DMS79 treated with DMSO at 0.1 percent for 48 hours (cell line): ENCODE measurements around the gene NUMB.

Experiments
- DNase-seq: peaks from one replicate; lab custom pipeline; 2025; lab: John Stamatoyannopoulos, UW

The NUMB gene

DNA sequence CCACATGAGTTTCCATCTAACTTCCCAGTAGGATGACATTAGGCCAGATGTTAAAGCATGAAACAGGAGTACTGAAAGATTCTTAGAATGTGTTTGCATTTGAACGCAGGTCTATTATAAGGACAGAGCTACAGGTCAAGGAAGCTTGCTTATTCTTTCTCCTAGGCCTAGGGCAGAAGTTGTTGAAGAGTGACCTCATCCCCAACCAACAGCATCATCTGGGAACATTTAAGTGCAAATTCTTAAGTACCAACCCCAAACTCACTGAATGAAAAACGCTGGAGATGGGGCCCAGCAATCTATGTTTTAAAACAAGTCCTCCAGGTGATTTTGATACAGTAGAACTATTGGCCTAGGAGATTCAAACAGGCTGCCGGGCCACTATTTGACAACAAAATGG, 168.6 kb downstream of the NUMB start:
- no peak for DNase-seq

DNA sequence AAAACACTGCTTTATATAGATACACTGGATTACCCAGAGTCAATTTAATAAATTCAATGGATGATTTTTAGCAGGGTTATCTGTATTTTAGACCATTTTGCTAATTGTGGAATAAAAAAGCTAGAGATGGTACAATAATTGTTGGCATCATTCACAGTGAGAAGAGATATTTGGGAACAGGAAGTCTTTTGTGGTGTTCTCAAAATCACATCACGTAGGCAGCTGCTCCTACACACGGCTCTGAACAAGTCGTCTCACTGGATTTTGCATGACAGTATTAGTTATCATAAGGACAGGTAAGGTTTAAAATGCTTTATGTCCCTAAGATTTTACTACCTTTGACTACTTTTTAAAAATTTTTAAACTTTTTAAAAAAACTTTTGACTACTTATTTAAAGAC, 169.0 kb downstream of the NUMB start:
- no peak for DNase-seq

DNA sequence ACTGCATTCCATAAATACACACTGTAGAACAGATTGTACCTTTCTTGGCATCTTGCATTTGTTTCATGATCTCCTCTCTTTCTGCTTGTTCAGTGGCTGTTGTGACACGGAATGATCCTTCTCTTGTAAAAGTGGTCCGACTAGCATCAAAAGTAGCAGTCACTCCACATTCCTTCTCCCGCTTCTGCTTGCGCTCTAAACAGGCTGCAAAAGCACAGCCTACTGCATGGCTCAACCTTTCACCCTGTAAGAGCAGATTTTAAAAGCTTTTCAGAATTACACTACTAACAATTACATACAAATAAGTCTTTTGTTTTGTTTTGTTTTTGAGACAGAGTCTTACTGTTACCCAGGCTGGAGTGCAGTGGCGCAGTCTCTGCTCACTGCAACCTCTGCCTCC, 171.3 kb downstream of the NUMB start:
- DNase-seq: no peak

DNA sequence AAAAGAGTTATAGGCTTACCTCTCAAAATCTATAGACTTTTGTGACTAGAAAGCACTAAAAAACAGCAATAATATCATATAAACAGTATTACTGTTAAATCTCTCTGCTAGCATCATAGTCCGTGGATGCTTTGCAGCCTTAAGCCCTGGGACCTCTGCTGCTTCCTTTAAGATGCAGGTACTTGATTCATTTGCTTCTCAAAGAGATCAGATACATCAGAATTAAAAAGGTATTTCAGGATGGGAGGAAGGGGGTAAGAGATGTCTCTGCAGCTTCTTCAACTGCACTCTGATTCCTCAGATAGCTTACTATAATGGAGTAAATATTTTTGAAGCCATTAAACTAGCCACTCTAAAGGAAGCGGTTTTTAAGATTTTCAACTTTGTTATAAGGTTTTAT, 171.7 kb downstream of the NUMB start:
- DNase-seq: no peak

DNA sequence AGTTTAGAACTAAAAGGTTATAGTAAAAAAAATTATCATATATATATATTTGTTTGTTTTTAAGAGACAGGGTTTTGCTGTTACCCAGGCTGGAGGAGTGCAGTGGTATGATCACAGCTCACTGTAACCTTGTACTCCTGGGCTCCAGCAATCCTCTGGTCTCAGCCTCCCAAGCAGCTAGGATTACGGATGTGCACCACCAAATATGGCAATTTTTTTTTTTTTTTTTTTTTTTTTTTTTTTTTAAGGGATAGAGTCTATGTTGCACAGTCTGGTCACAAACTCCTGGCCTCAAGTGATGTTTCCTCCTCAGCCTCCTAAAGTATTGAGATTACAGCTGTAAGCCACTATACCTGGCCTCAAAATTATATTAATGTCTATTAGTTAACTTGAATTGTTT, 172.4 kb downstream of the NUMB start:
- no peak for DNase-seq

DNA sequence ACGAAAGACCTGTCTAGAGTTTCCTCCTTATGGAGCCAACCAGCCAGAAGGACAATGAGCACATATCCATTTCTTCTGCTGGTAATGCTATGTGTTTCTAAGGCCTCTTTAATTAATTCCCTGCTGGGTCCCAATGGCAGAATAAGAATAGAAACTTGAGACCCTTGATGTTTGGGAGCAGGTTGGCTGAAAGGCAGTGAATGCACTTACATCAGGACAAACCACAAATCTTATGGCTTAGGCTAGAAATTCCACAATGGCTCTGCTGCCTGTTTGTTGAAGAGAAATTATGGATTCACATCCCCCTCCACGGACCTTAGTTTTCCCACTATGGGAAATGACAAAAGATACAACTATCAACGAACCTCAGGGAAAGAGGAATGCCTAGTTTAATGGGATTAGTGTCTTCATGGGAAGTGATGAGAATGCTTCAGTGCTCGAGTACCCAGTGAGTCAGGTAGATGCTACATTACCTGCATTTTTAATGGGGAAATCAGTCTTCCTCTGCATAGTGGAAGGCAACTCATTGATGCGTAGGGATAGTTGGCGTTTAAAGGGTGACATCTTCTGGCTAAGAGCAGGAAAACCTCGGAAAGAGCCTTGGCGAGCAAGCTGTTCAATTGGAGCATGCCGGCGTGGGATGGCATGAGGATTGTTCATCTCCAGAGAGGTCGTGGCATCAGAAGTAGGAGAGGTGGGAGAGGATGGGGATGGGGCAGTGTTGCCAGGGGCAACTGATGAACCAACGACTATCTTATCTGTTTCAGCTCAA, 174.6 kb downstream of the NUMB start:
- DNase-seq: no peak

DNA sequence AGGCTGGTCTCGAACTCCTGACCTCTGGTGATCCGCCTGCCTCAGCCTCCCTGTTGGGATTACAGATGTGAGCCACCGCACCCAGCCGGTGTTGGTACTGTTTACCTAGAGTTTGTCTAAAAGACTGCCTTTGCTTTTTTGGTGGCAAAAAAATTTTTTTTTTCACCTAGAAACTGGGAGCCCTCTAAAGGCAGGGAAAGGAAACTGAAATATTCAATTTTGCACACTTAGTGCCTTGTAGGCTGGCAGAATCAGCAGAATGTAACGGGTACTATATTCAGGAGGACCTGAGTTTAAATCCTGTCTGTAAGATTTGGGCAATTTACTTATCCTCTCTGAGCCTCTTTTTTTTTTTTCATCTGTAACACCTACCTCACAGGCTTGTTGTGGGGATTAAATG, 177.4 kb downstream of the NUMB start:
- DNase-seq: no peak

DNA sequence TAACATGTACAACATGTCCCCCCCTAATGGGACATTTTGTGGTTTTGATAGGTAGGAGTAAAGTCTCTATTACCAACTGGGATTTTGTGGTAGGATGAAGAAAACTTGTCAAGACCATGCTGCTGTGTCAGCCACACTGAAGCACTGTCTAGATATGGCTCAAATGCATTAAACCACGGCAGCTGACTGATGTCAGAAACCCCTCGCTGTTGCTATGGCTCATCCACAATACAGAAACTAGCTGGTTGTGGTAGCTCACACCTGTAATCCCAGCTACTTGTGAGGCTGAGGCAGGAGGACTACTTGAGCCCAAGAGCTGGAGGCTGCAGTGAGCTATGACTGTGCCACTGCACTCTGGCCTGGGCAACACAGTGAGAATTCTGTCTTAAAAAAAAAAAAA, 181.0 kb downstream of the NUMB start:
- DNase-seq: no peak

DNA sequence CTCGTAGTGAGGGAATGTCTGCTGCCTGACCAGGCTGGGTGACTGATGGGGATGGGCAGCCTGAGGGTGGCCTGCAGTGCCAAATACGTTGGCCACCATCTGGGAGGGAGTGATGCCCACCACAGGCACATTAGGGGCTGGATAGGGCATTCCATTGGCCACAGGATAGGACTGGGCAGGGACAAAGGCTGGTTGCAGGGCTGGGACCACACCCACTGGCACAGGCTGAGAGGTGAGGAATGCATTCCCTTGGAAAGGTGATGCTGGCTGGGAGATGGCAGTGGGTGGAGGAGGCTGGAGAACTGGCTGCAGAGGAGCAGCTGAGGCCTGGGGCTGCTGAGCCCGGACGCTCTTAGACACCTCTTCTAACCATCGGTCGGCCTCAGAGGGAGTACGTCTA, 181.5 kb downstream of the NUMB start:
- no peak for DNase-seq

DNA sequence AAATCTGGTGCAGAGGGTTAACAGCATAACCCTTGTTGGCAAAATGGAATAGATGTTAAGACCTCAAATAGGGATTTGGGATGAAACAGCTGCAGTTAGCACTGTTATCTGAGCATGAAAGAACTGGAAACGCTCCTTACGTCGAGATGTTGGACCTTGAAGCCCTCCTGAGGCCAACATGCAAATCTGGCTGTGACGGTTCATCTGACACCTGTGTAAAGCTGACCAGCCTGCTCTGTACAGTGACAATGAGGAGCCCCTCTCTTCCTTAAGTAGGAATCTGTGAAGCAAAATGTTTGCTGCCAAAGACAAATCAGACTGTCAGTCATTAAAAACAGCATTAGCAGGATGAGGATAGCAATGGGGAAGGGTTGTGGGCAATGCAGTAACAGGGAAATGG, 184.5 kb downstream of the NUMB start:
- no peak for DNase-seq

DNA sequence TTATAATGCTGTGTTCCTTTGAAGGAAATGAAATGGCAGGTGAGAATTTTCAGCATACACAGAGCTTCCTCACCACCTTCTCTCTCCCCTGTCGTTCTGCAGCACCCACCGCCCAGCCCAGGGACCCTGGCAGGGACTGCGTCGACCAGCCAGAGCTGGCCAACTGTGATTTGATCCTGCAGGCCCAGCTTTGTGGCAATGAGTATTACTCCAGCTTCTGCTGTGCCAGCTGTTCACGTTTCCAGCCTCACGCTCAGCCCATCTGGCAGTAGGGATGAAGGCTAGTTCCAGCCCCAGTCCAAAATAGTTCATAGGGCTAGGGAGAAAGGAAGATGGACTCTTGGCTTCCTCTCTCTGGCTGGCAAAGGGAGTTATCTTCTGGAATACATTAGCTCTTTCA, 186.0 kb downstream of the NUMB start:
- DNase-seq: no peak

DNA sequence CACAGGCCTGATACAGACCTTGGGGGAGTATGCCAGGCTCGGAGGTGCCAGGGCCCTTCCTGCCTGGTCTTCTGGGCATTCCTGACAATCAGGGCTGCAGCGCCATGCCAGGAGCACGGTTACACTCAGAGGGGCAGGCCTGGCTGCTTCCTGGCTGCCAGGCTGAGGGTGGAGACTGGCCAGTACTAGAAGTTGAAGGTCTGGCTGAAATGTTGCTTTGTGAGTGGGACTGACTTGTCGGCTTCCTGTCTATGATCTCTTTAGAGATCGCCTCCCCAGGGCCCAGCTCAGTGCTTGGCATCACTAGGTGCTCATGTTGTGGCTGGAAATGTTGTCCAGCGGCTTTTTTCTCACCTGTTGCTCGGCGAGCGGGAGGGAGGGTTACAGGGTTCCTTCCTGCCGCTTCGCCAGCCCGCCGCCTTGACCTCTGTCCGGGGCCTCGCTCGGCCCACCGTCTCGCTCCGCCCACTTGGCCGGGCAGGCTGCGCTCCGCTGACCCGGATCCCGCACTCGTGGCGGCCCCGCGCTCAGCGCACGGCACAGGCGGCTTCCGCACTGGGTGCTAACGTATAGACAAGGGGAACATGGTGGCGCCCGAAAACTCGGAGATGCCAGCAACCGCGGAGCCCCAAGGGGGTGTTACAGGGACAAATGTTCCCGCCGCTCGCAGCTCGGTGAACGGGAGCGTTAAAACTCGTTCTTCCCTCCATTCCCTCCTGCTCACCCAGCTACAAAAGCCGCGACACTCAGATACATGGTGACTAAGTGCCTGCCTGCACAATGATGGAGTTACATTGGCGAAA, 188.4 kb downstream of the NUMB start:
- DNase-seq: no peak

DNA sequence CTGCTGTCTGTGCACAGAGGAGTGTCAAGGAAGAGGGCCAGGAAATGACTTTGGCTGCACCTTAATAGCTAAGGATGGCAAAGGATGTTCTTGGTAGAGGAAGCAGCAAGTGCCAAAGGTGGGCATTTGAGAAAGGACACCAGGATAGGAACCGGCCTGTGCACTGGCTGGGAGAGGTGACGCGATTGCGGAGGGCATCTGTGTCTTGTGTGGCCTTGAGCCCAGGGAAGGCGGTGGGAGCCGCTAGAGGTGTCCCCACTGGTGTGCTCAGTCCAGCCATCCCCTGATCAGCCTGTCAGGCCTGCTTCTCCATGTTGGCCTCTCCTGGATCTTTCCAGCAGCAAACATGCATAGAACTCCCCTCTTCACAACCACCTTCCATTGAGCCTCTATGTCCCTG, 190.9 kb downstream of the NUMB start:
- DNase-seq: no peak

DNA sequence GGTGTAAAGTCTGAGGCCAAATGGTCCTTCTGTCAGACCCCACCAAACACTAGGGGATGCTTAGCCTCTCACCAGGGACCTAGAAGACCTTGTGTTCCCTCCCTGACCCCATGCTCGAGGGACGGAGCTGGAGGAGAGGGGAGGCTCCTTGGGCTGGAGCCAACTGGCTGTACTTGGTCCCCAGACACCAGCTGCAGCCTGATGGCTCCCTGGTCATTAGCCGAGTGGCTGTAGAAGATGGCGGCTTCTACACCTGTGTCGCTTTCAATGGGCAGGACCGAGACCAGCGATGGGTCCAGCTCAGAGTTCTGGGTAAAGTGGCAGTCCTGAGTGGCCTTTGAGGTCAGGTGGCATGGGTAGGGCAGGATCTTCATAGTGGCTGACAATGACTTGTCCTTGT, 192.0 kb downstream of the NUMB start:
- DNase-seq: no peak

DNA sequence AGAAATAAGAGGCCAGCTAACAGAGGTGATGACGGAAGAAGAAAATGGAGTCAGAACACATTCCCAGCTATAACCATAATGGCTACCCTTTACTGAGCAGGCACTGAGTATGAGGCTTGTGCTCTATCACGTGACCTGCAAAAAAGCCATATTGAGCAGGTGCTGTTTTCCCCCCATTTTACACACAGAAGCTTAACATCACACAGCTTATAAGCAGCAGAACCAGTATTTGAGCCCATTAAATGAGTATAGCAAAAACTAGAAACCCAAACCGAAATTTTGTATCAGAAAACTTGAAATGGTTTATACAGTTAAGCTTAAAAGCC, 192.7 kb downstream of the NUMB start:
- no peak for DNase-seq

DNA sequence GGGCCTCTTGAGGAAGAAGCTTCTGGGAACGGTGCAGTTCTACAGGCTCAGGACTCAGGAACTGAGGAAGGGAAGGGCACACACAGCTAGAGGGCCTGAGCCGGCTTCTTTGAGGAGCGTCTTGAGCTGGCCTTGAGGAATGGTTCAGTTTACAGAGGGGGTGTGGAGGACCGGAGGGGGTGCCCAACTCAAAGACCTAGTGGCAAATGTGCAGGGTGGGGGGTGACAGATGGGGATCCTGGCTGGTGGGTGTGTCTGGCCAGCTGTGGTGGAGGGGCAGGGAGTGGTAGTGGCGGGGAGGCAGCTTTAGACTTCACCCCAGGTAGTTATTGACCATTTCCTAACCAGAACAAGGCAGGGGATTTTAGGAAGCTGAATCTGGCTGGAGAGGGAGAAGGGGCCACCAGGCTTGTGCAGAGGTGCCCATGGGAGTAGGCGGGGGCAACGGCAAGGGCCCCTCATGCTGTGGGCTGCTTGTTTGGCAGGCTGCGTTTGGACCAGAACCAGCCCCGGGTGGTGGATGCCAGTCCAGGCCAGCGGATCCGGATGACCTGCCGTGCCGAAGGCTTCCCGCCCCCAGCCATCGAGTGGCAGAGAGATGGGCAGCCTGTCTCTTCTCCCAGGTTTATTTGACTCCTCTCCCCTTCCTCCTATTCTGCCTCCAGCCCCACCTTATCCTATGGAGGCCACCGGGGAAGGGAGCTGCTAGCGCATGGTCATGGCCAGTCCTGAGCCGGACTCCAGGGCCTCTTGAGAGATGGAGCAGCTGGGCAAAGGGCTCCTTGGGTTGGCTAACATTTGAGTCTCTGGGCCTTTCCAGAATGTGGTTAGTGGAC, 193.2 kb downstream of the NUMB start:
- DNase-seq: no peak

DNA sequence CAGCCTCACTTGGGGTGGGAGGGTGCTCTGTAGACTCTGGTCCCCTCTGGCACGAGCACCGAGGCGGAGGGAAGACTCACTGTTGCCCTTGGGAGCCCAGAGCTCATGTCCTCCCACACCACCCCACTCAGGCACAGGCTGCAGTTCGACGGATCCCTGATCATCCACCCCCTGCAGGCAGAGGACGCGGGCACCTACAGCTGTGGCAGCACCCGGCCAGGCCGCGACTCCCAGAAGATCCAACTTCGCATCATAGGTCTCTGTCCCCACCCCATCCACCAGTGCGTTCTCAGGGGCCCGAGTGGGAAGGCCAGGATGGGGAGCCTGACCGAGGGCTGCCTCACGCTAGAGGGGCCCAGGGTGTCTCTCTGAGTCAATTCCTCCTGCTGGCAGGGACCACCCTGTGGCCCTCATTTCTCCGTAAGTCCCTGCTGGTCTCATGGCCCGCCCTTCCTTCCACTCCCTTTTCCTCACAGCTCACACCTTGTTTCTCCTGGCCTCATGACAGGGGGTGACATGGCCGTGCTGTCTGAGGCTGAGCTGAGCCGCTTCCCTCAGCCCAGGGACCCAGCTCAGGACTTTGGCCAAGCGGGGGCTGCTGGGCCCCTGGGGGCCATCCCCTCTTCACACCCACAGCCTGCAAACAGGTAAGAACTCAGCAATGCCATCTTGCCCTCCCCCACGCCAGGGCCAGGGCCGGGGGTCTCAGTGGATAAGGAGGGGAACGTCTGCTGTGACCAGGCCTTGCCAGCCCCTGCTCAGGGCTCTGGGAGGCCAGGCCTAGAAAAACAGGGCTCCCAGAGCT, 194.1 kb downstream of the NUMB start:
- no peak for DNase-seq

DNA sequence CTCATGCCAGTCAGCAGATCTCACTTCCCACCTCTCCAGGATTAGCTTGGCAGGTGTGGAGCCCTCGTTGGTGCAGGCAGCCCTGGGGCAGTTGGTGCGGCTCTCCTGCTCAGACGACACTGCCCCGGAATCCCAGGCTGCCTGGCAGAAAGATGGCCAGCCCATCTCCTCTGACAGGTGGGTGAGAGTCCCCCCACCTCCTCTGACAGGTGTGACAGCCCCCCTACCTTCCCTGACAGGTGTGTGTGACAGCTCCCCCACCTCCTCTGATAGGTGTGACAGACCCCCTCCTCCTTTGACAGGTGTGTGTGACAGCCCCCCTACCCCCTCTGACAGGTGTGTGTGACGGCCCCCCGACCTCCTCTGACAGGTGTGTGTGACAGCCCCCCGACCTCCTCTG, 194.7 kb downstream of the NUMB start:
- DNase-seq: no peak

DNA sequence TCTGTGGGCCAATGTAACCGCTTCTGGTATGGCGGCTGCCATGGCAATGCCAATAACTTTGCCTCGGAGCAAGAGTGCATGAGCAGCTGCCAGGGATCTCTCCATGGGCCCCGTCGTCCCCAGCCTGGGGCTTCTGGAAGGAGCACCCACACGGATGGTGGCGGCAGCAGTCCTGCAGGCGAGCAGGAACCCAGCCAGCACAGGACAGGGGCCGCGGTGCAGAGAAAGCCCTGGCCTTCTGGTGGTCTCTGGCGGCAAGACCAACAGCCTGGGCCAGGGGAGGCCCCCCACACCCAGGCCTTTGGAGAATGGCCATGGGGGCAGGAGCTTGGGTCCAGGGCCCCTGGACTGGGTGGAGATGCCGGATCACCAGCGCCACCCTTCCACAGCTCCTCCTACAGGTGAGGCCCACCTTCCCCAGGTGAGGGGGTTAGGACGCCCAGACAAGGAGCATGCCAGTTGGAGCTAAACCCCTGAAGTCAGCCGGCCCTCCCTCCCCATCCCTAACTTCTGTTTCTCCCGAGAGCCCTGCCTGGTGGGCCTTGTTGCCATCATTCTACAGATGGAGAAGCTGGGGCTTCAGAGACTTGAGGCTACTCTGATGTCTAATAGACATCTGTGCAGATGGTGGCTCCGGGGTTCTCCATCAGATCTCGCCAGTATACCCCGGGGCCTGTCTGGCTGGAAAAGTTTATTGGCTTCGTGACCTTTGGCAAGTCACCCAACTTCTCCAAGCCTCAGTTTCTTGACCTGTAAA, 195.7 kb downstream of the NUMB start:
- no peak for DNase-seq

DNA sequence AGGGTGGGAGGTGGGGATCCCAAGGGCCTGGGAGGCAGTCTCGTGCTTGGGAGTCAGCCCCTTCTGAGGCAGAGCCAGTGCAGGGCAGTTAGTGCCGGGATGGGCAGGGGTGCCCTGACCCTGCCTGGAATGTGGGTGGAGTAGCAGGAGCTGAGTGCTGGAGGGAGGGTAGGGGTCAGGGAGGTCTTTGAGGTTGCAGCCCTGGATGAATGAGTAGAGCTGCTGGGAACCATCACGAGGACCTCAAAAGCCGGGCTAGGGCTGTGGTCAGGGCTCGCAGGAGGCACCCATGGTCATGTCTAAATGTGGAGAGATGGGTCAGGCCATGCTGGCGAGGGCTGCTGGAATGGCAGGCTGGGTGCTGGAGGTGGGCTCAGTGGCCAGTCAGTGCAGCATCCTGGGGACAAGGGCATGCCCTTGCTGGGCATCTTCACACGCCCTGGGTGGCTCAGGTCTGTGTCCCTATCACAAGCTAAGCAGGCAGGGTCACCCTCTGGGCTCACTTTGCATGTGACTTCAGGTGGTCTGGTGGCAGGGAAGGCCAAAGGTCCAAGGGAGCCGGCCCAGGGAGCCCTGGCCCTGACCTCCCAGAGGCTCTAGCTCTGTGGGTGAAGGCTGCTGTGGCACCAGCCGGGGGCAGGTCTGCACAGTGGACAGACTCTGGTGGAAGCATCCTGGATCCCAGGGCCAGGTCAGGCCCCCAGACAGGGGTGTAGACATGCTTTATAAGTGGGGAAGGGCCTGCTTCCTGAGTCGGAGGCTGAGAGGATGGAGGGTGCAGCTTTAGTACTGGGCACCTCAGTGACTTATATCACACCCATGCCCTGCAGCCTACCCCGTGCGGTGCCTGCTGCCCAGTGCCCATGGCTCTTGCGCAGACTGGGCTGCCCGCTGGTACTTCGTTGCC, 196.6 kb downstream of the NUMB start:
- no peak for DNase-seq
